HG03378 (cell line): Measurements from ENCODE around the gene GOLGA6C.
"Not testable (repeated sequence)": the region's sequence is repeated elsewhere in the genome, so short reads cannot be mapped to it uniquely, and the experiment has no call there.

ENCODE experiments used
- ATAC-seq: cut with Tn5 transposase; IDR thresholded peaks from one replicate; pipeline ENCODE4 v1.9.1; 2021; ENCODE audit warnings: mild to moderate bottlenecking, moderate library complexity; ENCODE audit not compliant: unreplicated experiment

The GOLGA6C gene

DNA sequence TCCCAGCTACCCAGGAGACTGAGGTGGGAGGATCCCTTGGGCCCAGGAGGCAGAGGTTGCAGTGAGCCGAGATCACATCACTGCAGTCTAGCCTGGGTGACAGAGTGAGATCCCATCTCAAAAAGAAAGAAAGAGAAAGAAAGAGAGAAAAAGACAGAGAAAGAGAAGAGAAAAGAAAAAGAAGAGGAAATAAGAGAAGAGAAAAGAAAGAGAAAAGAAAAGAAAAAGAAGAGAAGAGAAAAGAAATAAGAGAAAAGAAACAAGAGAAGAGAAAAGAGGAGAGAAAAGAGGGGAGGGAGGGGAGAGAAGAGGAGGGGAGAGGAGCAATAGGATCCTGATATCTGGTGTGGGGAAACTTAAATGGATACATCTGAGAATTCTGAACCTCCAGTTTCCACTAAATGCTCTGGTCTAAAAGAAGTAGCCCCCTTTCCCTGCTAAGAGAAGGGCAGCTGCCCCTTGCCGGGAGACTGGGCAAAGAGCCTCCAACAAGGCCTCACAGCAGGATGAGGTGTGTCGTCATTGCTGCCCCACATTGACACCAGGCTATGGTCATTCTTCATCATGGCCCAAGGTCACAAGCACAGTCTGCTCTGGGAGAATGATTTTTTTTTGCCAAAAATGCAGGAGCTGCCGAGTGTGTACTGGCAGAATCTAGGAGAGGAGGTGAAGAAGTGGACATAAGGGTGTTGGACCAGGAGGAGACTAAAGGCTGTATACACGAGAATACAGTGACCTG is 56.6 kb downstream of the GOLGA6C start:
- ATAC-seq, result no peak

DNA sequence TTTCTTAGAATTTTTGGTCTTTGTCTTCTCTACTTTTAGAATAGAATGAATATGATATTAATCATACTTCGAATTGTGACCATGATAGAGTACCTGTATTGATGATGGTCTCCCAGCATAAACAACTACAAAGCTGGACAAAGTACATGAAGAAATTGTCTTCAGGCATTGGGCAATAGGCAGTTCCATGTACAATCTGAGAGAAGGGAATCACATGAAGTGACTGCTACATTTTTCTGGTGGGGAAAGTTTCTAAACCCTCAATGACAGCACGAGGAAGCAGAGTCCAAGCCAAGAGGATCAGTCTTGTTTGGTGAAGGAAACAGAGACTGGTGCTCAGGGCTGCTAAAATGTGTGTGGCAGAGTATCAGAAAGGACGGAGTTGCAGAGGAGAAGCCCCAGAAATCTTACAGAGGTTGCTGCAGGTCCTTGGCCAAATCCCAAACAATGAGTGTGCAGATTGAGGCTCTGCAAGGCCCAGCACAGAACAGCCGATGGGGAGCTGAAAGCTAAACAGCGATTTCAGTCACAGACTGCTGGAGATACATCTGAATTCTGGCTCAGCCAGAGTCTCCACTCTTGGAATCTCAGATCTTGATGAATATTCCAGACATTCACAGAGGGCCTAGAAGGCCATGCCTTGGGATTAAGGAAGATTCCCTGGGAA is 61.2 kb downstream of the GOLGA6C start:
- ATAC-seq, result not testable (repeated sequence)
